NCI-H1417 treated with DMSO at 0.1 percent for 48 hours (cell line): ENCODE measurements around the gene ZNF385C.
"Not testable (repeated sequence)": the region's sequence is repeated elsewhere in the genome, so short reads cannot be mapped to it uniquely, and the experiment has no call there.

Source experiments
- DNase-seq: peaks from one replicate; lab custom pipeline; 2025; lab: John Stamatoyannopoulos, UW

ZNF385C gene

GRCh38 chr17:42097691-42098631, at the start of gene ZNF385C:
Gene ZNF385C, minus strand, starts transcription at chr17:42098473. Its CDS starts 35,417 bp downstream, at chr17:42063056.
- no peak for DNase-seq

- no peak for DNase-seq
Measured at GRCh38 chr17:42146911-42147607, 48.8 kb upstream of the ZNF385C start.

GRCh38 chr17:42143138-42143537, 44.9 kb upstream of the ZNF385C start:
- not testable (repeated sequence) for DNase-seq

- DNase-seq, result no peak
Measured at GRCh38 chr17:42142371-42142896, 44.2 kb upstream of the ZNF385C start.

GRCh38 chr17:42141382-42141781, 43.1 kb upstream of the ZNF385C start:
- no peak for DNase-seq

- not testable (repeated sequence) for DNase-seq
Measured at GRCh38 chr17:42140690-42141089, 42.4 kb upstream of the ZNF385C start.

GRCh38 chr17:42138749-42139492, 40.6 kb upstream of the ZNF385C start:
- no peak for DNase-seq

- no peak for DNase-seq
Measured at GRCh38 chr17:42136654-42137051, 38.4 kb upstream of the ZNF385C start.

- peak; percentile 2 for DNase-seq
Measured at GRCh38 chr17:42135664-42136653, 37.7 kb upstream of the ZNF385C start.

- no peak for DNase-seq
Measured at GRCh38 chr17:42135151-42135550, 36.9 kb upstream of the ZNF385C start.

GRCh38 chr17:42133461-42134041, 35.3 kb upstream of the ZNF385C start:
- peak; percentile 24 for DNase-seq

- DNase-seq, result no peak
Measured at GRCh38 chr17:42132941-42133340, 34.7 kb upstream of the ZNF385C start.

GRCh38 chr17:42131981-42132432, 33.7 kb upstream of the ZNF385C start:
- DNase-seq, result no peak

GRCh38 chr17:42131232-42131631, 33.0 kb upstream of the ZNF385C start:
- no peak for DNase-seq

- no peak for DNase-seq
Measured at GRCh38 chr17:42130310-42130936, 32.1 kb upstream of the ZNF385C start.

- no peak for DNase-seq
Measured at GRCh38 chr17:42129109-42129837, 31.0 kb upstream of the ZNF385C start.

GRCh38 chr17:42127414-42127813, 29.1 kb upstream of the ZNF385C start:
- DNase-seq, result no peak

GRCh38 chr17:42126836-42127235, 28.6 kb upstream of the ZNF385C start:
- DNase-seq, result no peak

- no peak for DNase-seq
Measured at GRCh38 chr17:42125565-42125964, 27.3 kb upstream of the ZNF385C start.
